ENCODE results near the gene KCNQ2.

The KCNQ2 gene

GRCh38 chr20:63417097-63417737 is 55.2 kb downstream of the KCNQ2 start:
- no peak for DNase-seq (ENCODE audit: low spot score)

GRCh38 chr20:63416631-63417030 is 55.8 kb downstream of the KCNQ2 start:
- DNase-seq (ENCODE audit: low spot score): no peak

DNA sequence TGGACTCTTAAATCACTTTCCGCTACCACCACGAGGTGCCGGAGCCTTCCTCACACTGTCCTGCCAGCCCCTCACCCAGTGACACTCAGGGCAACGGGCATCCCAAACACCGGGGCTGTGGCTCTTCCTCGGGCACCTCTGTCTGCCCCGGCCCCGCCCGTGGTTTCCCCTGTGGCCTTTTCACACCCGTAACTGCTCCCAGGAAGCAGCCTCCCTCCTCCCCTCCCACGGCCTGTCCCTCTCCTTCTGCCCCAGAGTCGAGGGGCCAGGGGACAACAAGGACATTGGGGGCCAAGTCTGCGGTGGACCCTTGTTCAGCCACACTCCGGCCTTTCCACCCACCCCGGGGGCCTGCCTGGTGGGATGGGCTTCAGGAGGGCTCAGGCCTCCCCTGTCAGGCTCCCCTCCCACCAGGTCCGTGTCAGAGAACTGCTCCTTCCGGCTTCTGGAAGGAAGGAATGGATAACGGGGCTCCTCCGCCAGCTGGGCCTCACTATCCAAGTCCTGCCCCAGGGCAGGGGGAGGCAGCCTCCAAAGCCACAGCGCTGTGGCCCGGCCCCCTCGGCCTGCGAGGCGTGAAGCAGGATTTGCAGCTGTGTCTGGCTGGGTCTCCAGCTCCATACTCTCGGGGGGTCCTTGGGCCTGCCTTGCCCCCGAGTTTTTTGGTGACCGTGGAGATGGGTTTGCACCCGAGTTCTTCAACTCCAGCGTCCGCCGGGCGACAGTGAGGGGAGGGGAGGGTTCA is 56.6 kb downstream of the KCNQ2 start:
- DNase-seq (ENCODE audit: low spot score): no peak

DNA sequence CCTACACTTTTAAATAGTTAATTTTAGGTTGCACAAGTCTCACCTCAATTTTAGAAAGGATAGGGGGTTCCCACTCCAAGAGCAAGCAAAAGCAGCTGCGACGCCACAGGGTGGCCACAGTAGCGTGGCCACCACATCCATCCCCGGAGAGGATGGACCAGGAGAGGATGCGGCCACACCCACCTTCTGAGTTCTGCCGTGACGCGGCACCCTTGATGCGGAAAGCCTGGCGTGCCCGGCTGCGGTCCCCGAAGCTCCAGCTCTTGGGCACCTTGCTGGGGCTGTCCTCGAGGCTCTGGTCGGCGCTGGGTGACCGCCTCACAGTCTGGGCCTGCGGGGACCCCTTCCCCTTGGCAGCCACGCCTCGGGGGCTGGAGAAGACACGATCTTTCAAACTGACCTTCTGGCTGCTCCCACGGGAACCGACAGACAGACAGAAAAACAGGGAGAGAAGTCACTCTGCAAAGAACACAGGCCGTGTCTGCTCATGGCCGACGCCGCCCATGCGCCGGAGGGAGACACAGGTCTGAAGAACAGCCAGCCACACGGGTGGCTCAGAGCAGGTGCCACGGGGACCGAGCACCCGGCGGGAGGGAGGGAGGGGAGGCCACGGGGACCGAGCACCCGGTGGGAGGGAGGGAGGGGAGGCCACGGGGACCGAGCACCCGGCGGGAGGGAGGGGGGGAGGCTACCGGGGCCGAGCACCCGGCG is 57.6 kb downstream of the KCNQ2 start:
- DNase-seq (ENCODE audit: low spot score): no peak

DNA sequence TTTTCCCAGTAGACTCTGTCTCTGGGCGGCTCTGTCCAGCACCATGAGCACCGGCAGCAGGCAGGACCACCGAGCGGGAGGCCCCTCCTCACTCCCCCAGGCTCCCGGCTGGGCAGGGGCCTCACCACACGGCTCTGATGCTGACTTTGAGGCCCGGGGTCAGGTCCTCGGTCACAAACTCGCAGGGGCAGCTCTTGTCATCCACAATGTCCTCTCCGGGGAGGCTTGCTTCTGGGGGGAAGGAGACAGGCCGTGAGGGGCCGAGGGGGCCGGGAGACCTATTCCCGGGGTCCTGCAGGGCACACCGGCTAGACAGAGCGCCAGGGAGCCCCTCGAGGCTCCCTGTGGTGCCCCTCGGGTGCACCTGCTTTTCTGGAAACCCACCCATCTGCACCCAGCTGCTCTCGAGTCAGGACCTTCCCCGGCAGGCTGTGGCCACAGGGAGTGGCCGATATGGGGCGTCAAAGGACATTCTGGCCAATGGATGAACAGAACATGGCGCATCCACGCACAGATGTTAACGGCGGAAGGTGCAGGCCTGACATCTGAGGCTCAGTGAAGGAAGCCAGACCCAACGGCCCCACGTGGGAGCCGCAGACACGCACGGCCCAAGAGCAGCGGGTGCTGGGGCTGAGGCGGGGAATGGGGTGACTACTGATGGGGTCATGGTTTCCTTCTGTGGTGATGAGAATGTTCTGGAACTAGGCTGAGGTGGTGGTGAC is 58.3 kb downstream of the KCNQ2 start:
- no peak for DNase-seq (ENCODE audit: low spot score)

- no peak for DNase-seq (ENCODE audit: low spot score)
Measured at GRCh38 chr20:63413323-63413722, 59.1 kb downstream of the KCNQ2 start.

GRCh38 chr20:63412889-63413288 is 59.6 kb downstream of the KCNQ2 start:
- no peak for DNase-seq (ENCODE audit: low spot score)

DNA sequence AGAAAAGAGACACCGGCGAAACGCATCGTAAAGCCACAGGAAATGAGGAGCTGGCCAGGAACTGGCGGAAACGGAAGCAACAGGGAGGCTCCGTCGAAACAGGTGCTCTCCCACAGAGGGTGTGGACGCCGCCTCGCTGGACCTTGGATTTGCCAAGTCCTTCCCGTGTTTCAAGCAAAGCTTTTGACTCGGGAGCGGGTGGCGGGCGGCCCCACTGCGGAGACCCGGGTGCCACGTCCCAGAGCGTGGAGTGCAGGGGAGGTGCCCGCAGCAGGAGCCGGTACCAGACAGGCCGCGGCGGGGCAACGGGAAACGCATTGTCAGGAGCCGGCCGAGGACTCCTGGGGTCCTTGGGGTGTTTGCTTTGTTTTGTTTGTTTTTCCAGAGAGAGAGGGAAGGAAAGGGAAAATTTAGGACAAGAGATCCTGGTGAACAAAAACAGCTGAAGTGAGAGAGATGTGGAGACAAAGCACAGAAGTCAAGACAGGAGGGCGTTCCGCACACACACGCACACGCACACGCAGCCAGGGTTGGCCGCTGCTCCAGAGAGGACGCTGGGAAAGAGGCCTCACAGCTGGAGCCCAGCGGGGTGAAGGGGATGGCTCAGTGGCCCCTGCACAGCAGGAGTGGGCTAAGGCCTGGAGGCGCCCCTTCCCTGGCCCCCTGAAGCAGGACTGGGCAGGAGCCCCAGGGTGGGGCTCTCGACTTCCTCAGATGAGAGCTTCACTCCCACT is 60.4 kb downstream of the KCNQ2 start:
- DNase-seq (ENCODE audit: low spot score): no peak

- no peak for DNase-seq (ENCODE audit: low spot score)
Measured at GRCh38 chr20:63411151-63411897, 61.1 kb downstream of the KCNQ2 start.

DNA sequence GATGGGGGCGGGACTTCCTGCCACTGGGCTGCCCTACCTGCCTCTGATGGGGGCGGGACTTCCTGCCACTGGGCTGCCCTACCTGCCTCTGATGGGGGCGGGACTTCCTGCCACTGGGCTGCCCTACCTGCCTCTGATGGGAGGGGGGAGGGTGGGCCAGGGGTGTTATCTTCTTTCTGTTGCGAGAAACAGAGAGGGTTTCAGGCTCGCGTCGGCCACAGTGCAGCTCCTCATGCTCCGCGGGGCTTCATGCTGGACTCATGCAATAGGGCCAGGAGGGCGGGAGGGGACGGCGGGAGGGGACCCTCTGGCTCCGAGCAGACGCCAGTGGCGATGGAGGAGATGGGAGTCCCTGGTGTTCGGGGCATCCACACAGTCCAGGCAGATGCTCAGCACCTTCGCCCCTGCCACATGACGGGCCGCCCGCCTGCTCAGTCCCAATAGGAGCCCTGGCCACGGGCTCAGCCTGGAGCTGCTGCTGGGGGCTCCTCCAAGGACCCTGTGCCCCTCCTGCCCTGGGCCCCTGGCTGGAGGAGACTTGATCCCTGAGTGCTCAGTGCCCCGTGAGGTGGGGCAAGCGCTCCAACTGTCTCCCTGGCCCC is 62.5 kb downstream of the KCNQ2 start:
- DNase-seq (ENCODE audit: low spot score): no peak

DNA sequence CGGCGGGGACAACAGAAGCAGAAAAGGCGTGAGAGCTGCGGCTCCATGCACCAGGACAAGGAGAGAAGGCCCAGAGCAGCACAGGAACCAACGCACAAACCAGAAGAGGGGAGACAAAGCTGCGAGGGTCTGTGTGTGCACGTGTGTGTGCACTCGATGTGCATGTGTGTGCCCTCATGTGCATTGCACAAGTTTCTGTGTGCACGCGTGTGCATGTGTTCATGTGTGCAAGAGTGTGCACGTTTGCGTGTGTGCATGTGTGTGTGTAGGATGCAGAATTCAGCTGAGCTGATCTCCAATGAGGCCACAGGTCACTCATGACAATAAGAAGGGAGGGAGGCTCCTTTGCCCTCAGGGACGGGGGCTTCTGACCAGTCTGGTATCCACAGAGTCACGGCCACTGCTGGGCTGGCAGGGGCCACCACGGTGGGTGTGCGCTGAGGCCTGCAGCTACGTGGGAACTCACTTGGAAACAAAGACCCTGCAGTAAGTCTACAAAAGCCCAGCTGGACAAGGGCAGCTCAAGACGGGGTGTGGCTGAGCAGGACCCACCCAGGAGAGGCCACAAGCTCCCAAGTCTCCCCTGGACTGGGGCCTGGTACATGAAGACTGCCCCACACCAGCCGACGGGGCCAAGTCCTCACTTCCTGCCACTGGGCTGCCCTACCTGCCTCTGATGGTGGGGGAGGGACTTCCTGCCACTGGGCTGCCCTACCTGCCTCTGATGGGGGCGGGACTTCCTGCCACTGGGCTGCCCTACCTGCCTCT is 63.2 kb downstream of the KCNQ2 start:
- no peak for DNase-seq (ENCODE audit: low spot score)

DNA sequence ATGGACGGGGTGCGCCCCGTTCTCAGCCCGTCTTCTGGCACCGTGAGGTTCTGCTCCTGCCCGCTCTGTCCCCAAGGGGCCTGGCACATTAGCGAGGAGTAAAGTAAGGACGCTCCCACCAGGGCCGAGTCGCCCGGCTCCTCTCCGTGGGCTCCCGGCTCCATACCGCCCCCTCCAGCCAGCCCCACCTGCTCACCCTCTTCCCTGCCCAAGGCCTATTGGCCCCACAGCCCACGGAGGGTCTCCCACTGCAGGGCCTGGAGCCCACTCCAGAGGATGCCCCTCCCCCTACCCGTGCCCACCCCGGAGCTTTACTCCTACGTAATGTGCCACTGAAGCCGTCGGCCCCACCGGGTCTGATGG is 63.8 kb downstream of the KCNQ2 start:
- no peak for DNase-seq (ENCODE audit: low spot score)

DNA sequence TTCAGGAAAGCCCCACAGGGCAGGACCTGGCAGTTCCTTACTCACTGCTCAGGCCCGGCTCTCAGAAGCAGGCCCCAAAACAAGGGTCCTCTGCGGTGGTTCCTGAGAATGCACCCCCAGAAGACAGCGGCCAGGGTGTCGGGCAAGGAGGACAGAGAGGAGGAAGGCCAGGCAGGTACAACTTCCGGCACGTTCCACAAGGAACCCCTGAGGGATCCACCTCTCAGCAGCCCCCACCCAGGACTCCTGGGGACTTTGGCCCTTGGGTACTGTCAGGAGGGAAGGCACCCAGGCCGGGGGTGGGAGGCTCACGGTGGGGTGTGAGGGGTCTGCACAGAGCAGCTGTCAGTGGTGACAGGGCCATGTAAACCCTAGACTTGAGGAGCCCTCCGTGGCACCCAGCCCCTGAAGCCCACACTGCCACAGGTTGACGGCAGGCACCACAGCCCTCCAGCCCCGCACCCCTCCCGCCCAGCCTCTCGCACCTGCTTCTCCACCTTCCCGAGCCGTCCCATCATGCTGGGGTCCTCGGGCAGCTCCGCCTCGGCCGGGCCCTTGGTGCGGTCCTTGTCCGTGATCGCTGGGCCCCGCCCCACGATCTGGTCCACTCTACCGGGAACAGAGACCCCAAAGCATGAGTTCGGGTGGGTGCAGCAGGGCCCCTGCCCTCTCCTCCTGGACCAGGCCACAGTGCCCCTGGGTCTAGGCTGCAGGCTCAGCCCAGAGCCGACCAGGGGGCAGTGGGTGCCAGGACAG is 64.3 kb downstream of the KCNQ2 start:
- DNase-seq (ENCODE audit: low spot score): no peak

DNA sequence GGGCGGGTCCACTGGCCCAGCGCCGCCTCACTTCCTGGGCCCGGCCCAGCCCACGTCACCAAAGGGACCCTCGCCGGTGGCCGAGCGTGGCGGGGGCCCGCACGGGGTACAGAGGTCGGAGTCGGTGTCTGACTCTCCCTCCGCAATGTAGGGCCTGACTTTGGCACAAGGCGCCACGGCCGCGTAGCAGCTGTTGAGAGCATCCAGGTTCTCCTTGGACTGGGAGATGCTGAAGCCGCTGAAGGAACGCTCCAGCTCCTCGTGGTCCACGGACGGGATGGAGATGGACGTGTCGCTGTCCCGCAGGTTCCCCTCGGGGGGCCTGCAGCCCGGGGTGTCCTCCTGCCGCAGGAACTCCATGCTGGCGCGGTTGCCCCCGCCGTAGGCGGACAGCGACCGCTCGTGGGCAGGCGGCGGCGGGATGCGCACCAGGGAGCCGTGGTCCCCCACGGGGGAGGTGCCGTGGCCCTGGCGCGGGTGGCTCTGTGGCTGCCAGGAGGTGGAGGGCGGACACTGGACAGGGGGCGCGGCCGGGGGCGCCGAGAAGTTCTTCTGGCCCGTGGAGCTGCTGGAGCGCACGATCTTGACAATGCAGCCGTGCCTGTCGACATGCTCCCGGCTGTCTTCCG is 65.7 kb downstream of the KCNQ2 start:
- DNase-seq (ENCODE audit: low spot score): no peak

DNA sequence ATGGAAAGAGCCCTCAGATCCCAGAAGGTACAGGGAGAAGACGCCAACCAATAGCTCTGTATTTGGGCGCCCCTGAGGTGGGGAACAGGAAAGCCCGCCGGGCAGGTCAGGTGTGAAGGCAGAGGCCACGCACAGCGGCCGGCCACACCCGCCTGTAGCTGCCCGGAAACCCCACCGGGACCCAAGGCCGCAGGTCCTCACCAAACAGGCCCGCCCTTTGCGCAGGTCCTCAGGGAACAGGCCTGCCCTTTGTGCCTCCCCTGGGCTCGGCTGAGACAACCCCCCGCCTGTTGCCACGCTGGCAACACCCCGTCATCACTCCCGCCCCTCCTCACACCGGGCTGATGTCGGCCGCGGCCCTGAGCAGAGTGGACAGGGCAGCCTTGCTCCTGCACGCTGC is 66.4 kb downstream of the KCNQ2 start:
- no peak for DNase-seq (ENCODE audit: low spot score)

- DNase-seq (ENCODE audit: low spot score): no peak
Measured at GRCh38 chr20:63405102-63405730, 67.2 kb downstream of the KCNQ2 start.

- no peak for DNase-seq (ENCODE audit: low spot score)
Measured at GRCh38 chr20:63404129-63405085, 68.0 kb downstream of the KCNQ2 start.

Data from NAMALWA (cell line).